Tibial nerve (tissue), 4 donors: Measurements from ENCODE around the gene UGT1A7. TPM values are rescaled to one million over a fixed set of nuclear protein-coding genes. Genes with fewer than 3 reads are reported as not detected.
"Not testable (repeated sequence)": the region's sequence is repeated elsewhere in the genome, so short reads cannot be mapped to it uniquely, and the experiment has no call there.

Experiments used
- DNase-seq, 2 donors: peaks; one replicate each; pipeline ENCODE4 v3.0.0-alpha.2; 2019; ENCODE audit warnings: low spot score in 2 of 2
- H3K27ac ChIP-seq, 4 donors: fragments of 200-600 bp; sonication (generic) in 3 of 4; one replicate each; pipeline ENCODE4 v1.5.1; 2017 to 2019; ENCODE audit warnings: mild to moderate bottlenecking in 1 of 4
- H3K27me3 ChIP-seq, 2 donors: fragments of 200-600 bp; sonication (generic) in 1 of 2; one replicate each; pipeline versions ENCODE4 v1.5.1 to v1.6.0; 2017 to 2019
- H3K36me3 ChIP-seq, 3 donors: fragments of 200-600 bp; sonication (generic); one replicate each; pipeline ENCODE4 v1.5.1; 2018 to 2019
- H3K4me1 ChIP-seq, 4 donors: fragments of 200-600 bp; sonication (generic) in 3 of 4; one replicate each; pipeline ENCODE4 v1.5.1; 2017 to 2019
- H3K4me3 ChIP-seq, 4 donors: fragments of 200-600 bp; sonication (generic) in 3 of 4; one replicate each; pipeline ENCODE4 v1.5.1; 2017 to 2019; ENCODE audit warnings: mild to moderate bottlenecking in 1 of 4, moderate library complexity in 1 of 4
- H3K9me3 ChIP-seq, 4 donors: fragments of 200-600 bp; sonication (generic) in 3 of 4; one replicate each; pipeline ENCODE4 v1.5.1; 2017 to 2019
- EP300 ChIP-seq, 2 donors: sonication (generic); formaldehyde crosslinking; IDR thresholded peaks; one replicate each; pipeline ENCODE4 v1.6.1; 2017; ENCODE audit warnings: antibody characterized with exemption in 2 of 2, mild to moderate bottlenecking in 1 of 2
- POLR2A ChIP-seq, 2 donors: fragments of 450-650 bp; IDR thresholded peaks; one replicate each; pipeline ENCODE4 v1.6.1; 2017; ENCODE audit warnings: antibody characterized with exemption in 2 of 2, mild to moderate bottlenecking in 2 of 2, moderate library complexity in 2 of 2
- WGBS, 2 donors: methylation state at CpG; one replicate each; pipeline ENCODE4 v1.1.5; 2018; 5-methylcytosine and 5-hydroxymethylcytosine counted together
- total RNA-seq, 4 donors: library from RNA; depleted of rRNA; stranded (reverse); fragments of >200 nt; gene quantifications; one replicate each; pipeline ENCODE4 v1.1.0, GENCODE V29; 2016
- TF ChIP-seq, protein P1 (sequence below), 5 experiments: fragments of 200-600 bp in 3 of 5; fragments of 450-650 bp in 2 of 5; sonication (generic) in 3 of 5; IDR thresholded peaks; one replicate each; pipeline ENCODE4 v1.5.1; 2016 to 2019; ENCODE audit warnings: antibody characterized with exemption in 5 of 5, mild to moderate bottlenecking in 3 of 5, moderate library complexity in 2 of 5

The UGT1A7 gene
- total RNA-seq, 4 donors from 2014 or later, result not detected

DNA sequence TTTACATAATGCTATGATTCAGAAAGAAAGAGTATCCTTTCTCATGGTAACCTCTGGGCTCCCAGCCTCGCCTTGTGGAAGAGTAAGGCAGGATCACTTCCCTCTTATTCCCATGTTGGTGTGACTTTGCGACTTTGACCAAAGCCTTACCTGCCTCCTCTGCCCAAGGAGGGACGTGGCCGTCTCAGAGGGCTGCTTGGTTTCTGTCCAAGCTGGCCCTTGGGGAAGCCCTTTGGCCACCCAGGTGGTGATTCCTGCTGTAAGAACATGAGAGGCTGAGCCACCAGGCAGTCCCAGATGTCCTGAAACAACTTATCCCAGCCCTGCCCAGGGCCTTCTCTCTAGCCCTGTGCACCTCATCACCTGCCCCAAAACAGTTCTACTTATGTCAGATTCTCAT, 17.0 kb downstream of the UGT1A7 start:
- no peaks in the 10 kb centered on the region for H3K27me3 ChIP-seq
- no peak overlapping the region for H3K27ac ChIP-seq
- 71 to 80% methylated on average over 4 of the region's 4 CpGs for WGBS, 2 donors
- no peak for DNase-seq
- no peaks in the 10 kb centered on the region for H3K9me3 ChIP-seq
- no peaks in the 10 kb centered on the region for H3K36me3 ChIP-seq
- TF ChIP-seq EP300 (IDR thresholded peaks at IDR 0.05), result no peak
- TF ChIP-seq POLR2A (IDR thresholded peaks at IDR 0.05), result no peak
- TF ChIP-seq, protein P1, sequence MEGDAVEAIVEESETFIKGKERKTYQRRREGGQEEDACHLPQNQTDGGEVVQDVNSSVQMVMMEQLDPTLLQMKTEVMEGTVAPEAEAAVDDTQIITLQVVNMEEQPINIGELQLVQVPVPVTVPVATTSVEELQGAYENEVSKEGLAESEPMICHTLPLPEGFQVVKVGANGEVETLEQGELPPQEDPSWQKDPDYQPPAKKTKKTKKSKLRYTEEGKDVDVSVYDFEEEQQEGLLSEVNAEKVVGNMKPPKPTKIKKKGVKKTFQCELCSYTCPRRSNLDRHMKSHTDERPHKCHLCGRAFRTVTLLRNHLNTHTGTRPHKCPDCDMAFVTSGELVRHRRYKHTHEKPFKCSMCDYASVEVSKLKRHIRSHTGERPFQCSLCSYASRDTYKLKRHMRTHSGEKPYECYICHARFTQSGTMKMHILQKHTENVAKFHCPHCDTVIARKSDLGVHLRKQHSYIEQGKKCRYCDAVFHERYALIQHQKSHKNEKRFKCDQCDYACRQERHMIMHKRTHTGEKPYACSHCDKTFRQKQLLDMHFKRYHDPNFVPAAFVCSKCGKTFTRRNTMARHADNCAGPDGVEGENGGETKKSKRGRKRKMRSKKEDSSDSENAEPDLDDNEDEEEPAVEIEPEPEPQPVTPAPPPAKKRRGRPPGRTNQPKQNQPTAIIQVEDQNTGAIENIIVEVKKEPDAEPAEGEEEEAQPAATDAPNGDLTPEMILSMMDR (IDR thresholded peaks at IDR 0.05), result no peak
- H3K4me3 ChIP-seq, result no peak overlapping the region
- no peaks in the 10 kb centered on the region for H3K4me1 ChIP-seq

DNA sequence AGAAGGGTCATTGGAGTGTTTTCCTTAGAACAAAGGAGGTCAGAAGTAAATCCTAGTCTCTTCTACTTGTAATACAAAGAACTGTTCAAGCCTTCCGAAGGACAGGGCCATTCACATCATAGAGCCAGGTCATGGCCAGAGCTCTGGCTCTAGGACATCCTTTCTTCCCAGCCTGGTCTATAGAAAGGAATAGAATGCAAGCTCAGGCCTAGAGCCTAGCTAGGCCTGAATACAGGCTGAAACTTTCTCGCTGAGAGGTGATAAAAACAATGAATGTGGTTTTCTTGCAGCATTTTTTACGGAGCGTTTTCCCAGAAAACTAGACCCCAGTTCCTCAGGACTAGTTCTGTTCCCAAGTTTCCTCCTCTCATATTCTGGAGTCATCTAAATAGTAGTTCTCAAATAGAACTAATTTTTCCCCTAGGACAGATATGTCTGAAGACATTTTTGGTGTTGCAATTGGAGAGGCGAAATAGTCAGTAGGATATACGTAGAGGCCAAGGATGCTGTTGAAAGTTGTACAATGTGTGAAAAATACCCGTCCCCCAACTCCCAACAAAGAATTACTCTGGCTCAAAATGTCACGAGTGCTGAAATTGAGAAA, 17.8 kb downstream of the UGT1A7 start:
- WGBS, 2 donors, result 81 to 83% methylated on average over 8 of the region's 8 CpGs
- Histone ChIP-seq H3K27me3 (no peaks in the 10 kb centered on the region), H3K4me1 (no peaks in the 10 kb centered on the region), H3K9me3 (peaks cover 0 to 1% (median 0%) of the 10 kb centered on the region in 4 donors), H3K36me3 (no peaks in the 10 kb centered on the region), H3K27ac (no peak overlapping the region), H3K4me3 (no peak overlapping the region)
- TF ChIP-seq, protein P1 (IDR thresholded peaks at IDR 0.05), result no peak
- TF ChIP-seq POLR2A (IDR thresholded peaks at IDR 0.05) (no peak), EP300 (IDR thresholded peaks at IDR 0.05) (no peak)
- DNase-seq, result no peak

DNA sequence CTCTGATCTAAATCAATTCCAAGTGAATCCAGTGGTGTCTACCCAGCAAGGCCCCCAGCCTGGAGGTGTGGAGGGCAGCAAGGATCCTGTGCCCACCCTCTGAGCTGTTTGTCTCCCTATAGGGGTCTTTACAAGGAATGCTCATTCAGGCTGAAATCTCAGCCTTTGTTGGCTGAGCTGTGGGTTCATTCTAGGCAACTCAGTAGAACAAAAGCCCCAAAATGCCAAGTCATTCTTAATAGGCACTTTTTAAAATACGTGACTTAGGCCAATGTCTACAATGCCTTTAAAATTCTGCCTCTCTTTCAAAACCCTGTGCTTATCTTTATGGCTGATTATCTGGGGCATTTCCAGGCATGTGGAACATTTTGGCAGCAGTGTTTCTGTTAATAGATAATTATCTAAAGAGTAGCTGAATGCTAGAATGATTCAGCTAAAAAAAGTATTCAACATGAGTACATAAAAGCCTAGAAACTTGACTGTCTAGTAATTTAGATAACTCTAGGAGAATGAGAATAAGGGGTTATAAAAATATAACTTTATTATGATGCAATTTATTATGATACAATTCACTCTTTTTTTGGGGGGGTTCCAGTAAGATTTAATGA, 18.4 kb downstream of the UGT1A7 start:
- no peak for DNase-seq
- no peaks in the 10 kb centered on the region for H3K4me1 ChIP-seq
- whole genome bisulfite sequencing, 2 donors, result 33 to 50% methylated on average over 1 of the region's 1 CpG
- H3K4me3 ChIP-seq, result no peak overlapping the region
- TF ChIP-seq EP300 (IDR thresholded peaks at IDR 0.05), result no peak
- no peak for TF ChIP-seq POLR2A (IDR thresholded peaks at IDR 0.05)
- TF ChIP-seq, protein P1 (IDR thresholded peaks at IDR 0.05), result no peak
- peaks cover 0 to 6% (median 0%) of the 10 kb centered on the region in 4 donors for H3K9me3 ChIP-seq
- H3K27me3 ChIP-seq, result no peaks in the 10 kb centered on the region
- H3K27ac ChIP-seq, result no peak overlapping the region
- no peaks in the 10 kb centered on the region for H3K36me3 ChIP-seq

DNA sequence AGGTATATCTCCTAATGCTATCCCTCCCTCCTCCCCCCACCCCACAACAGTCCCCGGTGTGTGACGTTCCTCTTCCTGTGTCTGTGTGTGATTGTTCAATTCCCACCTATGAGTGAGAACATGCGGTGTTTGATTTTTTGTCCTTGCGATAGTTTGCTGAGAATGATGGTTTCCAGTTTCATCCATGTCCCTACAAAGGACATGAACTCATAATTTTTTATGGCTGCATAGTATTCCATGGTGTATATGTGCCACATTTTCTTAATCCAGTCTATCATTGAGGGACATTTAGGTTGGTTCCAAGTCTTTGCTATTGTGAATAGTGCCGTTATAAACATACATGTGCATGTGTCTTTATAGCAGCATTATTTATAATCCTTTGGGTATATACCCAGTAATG, 19.1 kb downstream of the UGT1A7 start:
- not testable (repeated sequence) for H3K4me1 ChIP-seq, H3K4me3 ChIP-seq, H3K9me3 ChIP-seq, DNase-seq, H3K27me3 ChIP-seq, H3K27ac ChIP-seq, H3K36me3 ChIP-seq
- 94 to 96% methylated on average over 5 of the region's 5 CpGs for WGBS, 2 donors

DNA sequence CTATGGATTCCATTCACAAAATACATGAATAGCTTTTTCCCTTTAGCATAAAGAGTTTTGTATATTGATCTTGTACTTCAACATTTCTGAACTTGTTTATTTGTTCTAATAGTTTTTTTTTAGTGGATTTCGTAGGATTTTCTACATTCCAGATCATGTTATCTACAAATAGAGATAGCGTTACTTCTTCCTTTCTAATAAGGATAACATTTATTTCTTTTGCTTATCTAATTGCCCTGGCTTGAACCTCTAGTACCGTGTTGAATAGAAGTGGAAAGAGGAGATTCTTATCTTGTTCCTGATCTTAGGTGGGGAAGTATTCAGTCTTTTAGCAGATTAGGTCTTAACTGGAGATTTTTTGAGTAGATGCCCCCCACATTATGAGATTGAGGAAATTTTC, 20.5 kb downstream of the UGT1A7 start:
- no peaks in the 10 kb centered on the region for H3K36me3 ChIP-seq
- no peak for DNase-seq
- no peak overlapping the region for H3K4me3 ChIP-seq
- no peak for TF ChIP-seq EP300 (IDR thresholded peaks at IDR 0.05)
- TF ChIP-seq, protein P1 (IDR thresholded peaks at IDR 0.05), result no peak
- no peak for TF ChIP-seq POLR2A (IDR thresholded peaks at IDR 0.05)
- H3K27ac ChIP-seq, result no peak overlapping the region
- H3K27me3 ChIP-seq, result no peaks in the 10 kb centered on the region
- H3K4me1 ChIP-seq, result no peaks in the 10 kb centered on the region
- H3K9me3 ChIP-seq, result peaks cover 0 to 6% (median 0%) of the 10 kb centered on the region in 4 donors
- WGBS, 2 donors, result 68 to 76% methylated on average over 3 of the region's 3 CpGs
